Adrenal gland (tissue), 12 donors: ENCODE measurements around the gene LUC7L3. TPM values are rescaled to one million over a fixed set of nuclear protein-coding genes. Genes with fewer than 3 reads are reported as not detected.

Source experiments
- DNase-seq, 7 donors: peaks; one replicate each; pipeline ENCODE4 v3.0.0-alpha.2; 2019 to 2020
- H3K27ac ChIP-seq, 5 donors: fragments of 200-600 bp; sonication (generic) in 4 of 5; 1 replicate in 3 of 5; 2 replicates in 2 of 5; pipeline versions ENCODE4 v1.5.1 to v1.8.0; 2016 to 2020; ENCODE audit warnings: mild to moderate bottlenecking in 1 of 5
- H3K27me3 ChIP-seq: fragments of 200-600 bp; 2 replicates; pipeline ENCODE4 v1.8.0; 2021
- H3K36me3 ChIP-seq, 2 donors: fragments of 200-600 bp; replicated peaks in 1 of 2; 1 replicate in 1 of 2; 2 replicates in 1 of 2; pipeline versions ENCODE4 v1.5.1 to v1.8.0; 2018 to 2022
- H3K4me1 ChIP-seq, 2 donors: fragments of 200-600 bp; replicated peaks in 1 of 2; 1 replicate in 1 of 2; 2 replicates in 1 of 2; pipeline versions ENCODE4 v1.5.1 to v1.8.0; 2018 to 2021
- H3K4me3 ChIP-seq, 4 donors: fragments of 200-600 bp; sonication (generic) in 3 of 4; one replicate each; pipeline ENCODE4 v1.5.1; 2016 to 2018
- H3K9me3 ChIP-seq, 3 donors: fragments of 200-600 bp; sonication (generic) in 1 of 3; replicated peaks in 1 of 3; 1 replicate in 2 of 3; 2 replicates in 1 of 3; pipeline versions ENCODE4 v1.5.1 to v1.8.0; 2016 to 2021
- POLR2A ChIP-seq, 2 donors: fragments of 450-650 bp; IDR thresholded peaks; one replicate each; pipeline ENCODE4 v1.6.1; 2017; ENCODE audit warnings: antibody characterized with exemption in 2 of 2, mild to moderate bottlenecking in 2 of 2, moderate library complexity in 1 of 2
- WGBS, 4 donors: extraction: QIAGEN DNeasy Blood & Tissue Kit in 2 of 4; methylation state at CpG; one replicate each; pipeline versions ENCODE4 v1.1.5 to v1.1.7; 2013 to 2017; 5-methylcytosine and 5-hydroxymethylcytosine counted together
- intact Hi-C, 2 donors: fragments of 100-400 bp; cut with DNase I; formaldehyde crosslinking; loops; one replicate each; pipeline versions ENCODE4 v1.14.1 to v1.15.0; 2022 to 2023
- polyA plus RNA-seq, 3 donors: library from polyadenylated mRNA; stranded (reverse); fragments of 200-250 nt in 2 of 3; fragments of 350-450 nt in 1 of 3; fragmentation: Illumina TruSeq in 1 of 3; extraction: RNeasy Lipid Tissue Mini Kit (QIAGEN cat#74804) in 1 of 3; gene quantifications; one replicate each; pipeline ENCODE4 v1.2.3, GENCODE V29; 2013 to 2014
- total RNA-seq, 9 donors: library from RNA; depleted of rRNA in 4 of 9; stranded (reverse); fragments of >200 nt in 4 of 9; fragments of 120-200 nt in 1 of 9; fragmentation: NEBNext Ultra II Directional in 1 of 9; extraction: Animal tissue kit (Norgen Biotek cat#: 25700) in 1 of 9; gene quantifications; one replicate each; pipeline versions ENCODE4 v1.1.0 to v1.2.4, GENCODE V29; 2013 to 2023
- TF ChIP-seq, protein P1 (sequence below), 6 experiments: fragments of 450-650 bp in 4 of 6; fragments of 200-600 bp in 2 of 6; sonication (generic) in 1 of 6; IDR thresholded peaks; 1 replicate in 5 of 6; 2 replicates in 1 of 6; pipeline versions ENCODE4 v1.5.1 to v1.8.0; 2016 to 2021; ENCODE audit warnings: antibody characterized with exemption in 6 of 6, mild to moderate bottlenecking in 2 of 6, moderate library complexity in 1 of 6
- donor health status: healthy with polysubstance abuse.
- donor health status: Bipolar disorder and iron deficiency.
- donor health status: DM: yes; HTN: yes; CAD: no.
- donor health status: DM: no; HTN: no; CAD: no.
- donor health status: DM: no; HTN: no; CAD: no.
- donor health status: DM: yes; HTN: yes; CAD: no.

LUC7L3 gene
- total and polyA plus RNA-seq, 12 donors: 16.1 to 248 (median 89.2) TPM

DNA sequence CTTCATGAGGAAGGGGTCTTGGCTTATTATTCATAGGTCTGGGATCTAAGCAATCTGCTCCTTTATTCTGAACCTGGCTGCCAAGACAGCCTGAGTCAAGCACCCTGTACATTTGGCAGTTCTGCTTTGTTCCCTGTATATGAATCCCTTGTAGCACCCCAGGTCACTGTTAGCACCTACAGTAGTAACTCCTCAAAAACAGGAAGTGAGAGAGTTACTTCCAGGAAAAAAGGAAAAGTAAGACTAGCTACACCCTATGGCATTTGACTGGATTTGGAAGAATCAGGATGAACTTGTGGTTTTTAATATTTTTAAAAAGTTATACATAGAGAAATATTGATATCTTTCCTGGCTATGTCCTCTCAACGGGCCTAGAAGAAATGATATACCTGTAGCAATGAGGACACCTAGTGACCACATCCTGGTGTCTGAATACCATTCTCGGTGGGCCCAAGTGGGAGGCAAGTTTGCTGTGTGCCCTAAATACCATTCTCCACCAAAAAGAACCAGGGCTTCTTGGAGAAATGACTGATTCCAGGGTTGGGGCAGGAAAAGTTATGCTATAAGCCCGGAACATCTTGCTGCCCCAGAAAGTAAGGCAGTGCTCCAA lies 21.6 kb upstream of the LUC7L3 start:
- Histone ChIP-seq H3K36me3 (peaks cover 0 to 78% of the 10 kb centered on the region in 2 donors), H3K9me3 (no peaks in the 10 kb centered on the region), H3K4me1 (peaks cover 0 to 30% of the 10 kb centered on the region in 2 donors), H3K4me3 (no peak overlapping the region), H3K27me3 (no peaks in the 10 kb centered on the region), H3K27ac (no peak overlapping the region)
- no peak for TF ChIP-seq POLR2A (IDR thresholded peaks at IDR 0.05)
- TF ChIP-seq, protein P1, sequence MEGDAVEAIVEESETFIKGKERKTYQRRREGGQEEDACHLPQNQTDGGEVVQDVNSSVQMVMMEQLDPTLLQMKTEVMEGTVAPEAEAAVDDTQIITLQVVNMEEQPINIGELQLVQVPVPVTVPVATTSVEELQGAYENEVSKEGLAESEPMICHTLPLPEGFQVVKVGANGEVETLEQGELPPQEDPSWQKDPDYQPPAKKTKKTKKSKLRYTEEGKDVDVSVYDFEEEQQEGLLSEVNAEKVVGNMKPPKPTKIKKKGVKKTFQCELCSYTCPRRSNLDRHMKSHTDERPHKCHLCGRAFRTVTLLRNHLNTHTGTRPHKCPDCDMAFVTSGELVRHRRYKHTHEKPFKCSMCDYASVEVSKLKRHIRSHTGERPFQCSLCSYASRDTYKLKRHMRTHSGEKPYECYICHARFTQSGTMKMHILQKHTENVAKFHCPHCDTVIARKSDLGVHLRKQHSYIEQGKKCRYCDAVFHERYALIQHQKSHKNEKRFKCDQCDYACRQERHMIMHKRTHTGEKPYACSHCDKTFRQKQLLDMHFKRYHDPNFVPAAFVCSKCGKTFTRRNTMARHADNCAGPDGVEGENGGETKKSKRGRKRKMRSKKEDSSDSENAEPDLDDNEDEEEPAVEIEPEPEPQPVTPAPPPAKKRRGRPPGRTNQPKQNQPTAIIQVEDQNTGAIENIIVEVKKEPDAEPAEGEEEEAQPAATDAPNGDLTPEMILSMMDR (IDR thresholded peaks at IDR 0.05): no peak
- intact Hi-C loops: loop anchor here (5.0 to 10.0 kb wide), 4 partner anchors 65 to 213 kb away; partner anchors contain the start of genes ABCC3 (in 1 of the 2) and SPATA20 (in 1 of the 2)
- WGBS, 4 donors: 50 to 57% (median 53%) methylated on average over 3 of the region's 3 CpGs
- peak in 1 of 7 donors; percentile 35 for DNase-seq

DNA sequence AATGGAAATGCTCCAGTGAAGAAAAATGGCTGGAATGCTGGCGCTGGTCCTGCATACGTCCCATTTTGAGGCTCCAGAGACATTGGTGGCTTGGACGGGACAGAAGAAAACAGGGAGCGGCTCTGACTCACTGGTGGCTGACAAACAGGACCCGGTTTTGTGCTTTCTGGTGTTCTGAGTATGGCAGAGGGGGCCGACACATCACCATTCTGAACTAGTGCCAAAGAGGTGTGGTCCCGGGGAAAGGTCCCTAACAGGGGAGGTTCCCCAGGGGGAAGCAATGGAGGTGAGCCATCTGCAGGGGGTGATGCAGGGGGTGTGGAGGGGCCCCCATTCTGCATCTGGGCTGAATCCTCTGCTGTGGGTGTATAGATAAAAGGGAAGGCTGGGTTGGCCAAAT lies 20.0 kb upstream of the LUC7L3 start:
- peaks cover 0 to 61% of the 10 kb centered on the region in 2 donors for H3K36me3 ChIP-seq
- intact Hi-C loops: loop anchor here (5.0 to 10.0 kb wide), 4 partner anchors 67 to 215 kb away; partner anchors contain the start of genes ABCC3 (in 1 of the 2) and SPATA20 (in 1 of the 2)
- H3K4me1 ChIP-seq: peaks cover 0 to 34% of the 10 kb centered on the region in 2 donors

DNA sequence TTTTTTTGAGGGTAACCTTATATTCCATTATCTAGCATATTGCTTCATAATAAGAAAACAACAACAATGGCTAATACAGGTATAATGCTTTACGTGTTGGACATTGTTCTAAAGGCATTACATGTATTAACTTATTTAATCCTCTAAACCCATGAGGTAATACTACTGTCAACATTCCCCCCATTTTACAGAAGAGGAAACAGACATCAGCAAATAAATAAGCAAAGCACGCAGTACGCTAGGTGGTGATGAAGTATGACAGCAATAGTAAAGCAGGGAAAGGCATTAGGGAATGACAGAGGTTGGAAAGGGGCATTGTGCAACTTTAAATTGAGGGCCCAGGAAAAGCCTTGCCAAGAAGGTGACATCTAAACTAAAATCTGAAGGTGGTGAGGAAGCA lies 16.2 kb upstream of the LUC7L3 start:
- DNase-seq: peak in 1 of 7 donors; percentile 36
- 91 to 92% (median 92%) methylated on average over 3 of the region's 3 CpGs for WGBS, 4 donors
- H3K36me3 ChIP-seq: peaks cover 0 to 26% of the 10 kb centered on the region in 2 donors
- no peaks in the 10 kb centered on the region for H3K27me3 ChIP-seq
- peaks cover 12 to 35% of the 10 kb centered on the region in 2 donors for H3K4me1 ChIP-seq
- H3K4me3 ChIP-seq: no peak overlapping the region
- intact Hi-C loops: no loop called here
- no peak for TF ChIP-seq POLR2A (IDR thresholded peaks at IDR 0.05)
- TF ChIP-seq, protein P1 (IDR thresholded peaks at IDR 0.05): no peak
- H3K9me3 ChIP-seq: no peaks in the 10 kb centered on the region
- no peak overlapping the region for H3K27ac ChIP-seq

More for the DNA sequence above, 20.0 kb upstream of the LUC7L3 start:
- H3K27ac ChIP-seq: no peak overlapping the region
- H3K27me3 ChIP-seq: no peaks in the 10 kb centered on the region
- H3K4me3 ChIP-seq: no peak overlapping the region
- peak in 3 of 7 donors; percentile 3 to 46 (median 16) for DNase-seq
- no peaks in the 10 kb centered on the region for H3K9me3 ChIP-seq
- TF ChIP-seq, protein P1 (IDR thresholded peaks at IDR 0.05): no peak
- no peak for TF ChIP-seq POLR2A (IDR thresholded peaks at IDR 0.05)
- WGBS, 4 donors: 84 to 93% (median 90%) methylated on average over 7 of the region's 7 CpGs

DNA sequence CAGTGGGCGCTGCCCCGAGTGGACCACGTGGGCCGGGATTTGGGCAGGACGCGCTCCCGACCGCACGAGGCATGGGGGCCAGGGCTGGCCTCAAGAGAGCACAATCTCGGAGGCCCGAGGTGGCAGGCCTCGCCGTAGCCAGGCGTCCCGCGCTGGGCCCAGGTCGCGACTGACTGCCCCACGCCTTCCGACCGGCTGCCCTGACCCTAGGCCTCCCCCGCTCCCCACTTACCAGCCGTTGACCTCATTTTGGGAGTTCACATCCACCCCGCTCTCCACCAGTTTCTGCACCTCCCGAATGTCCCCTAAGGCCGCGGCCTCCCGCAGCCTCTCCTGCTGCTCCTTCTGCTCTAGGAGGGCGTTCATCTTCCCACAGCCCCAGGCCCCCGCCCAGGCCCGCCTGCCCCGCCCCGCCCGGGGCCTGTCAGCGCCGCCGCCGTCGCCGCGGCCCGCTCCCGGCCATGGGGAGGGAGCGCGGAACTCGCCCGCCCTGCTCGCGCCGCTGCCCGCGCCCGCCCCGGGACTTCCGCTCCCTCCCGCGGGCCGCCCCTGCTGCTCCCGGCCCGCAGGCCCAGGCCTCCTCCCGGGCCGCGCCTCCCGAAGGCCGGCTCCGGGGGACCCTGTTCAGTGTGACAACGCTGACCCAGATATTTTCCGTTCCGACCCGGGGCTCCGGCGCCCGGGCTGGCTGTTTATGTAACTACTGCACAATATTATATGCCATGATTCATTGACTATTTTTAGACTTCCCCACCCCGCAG lies 11.9 kb upstream of the LUC7L3 start, which contains the start of gene ANKRD40:
Gene ANKRD40, minus strand, starts transcription at position 626 of the 761 bp plus-strand sequence. Its CDS starts 260 bp downstream, at position 366.
- H3K4me1 ChIP-seq: peaks cover 24 to 53% of the 10 kb centered on the region in 2 donors
- no peaks in the 10 kb centered on the region for H3K27me3 ChIP-seq
- 0% methylated on average over 11 to 74 of the region's 74 CpGs for WGBS, 4 donors
- H3K9me3 ChIP-seq: no peaks in the 10 kb centered on the region
- peak within 1 kb of the TSS; percentile 51 to 97 (median 96) for H3K27ac ChIP-seq
- H3K4me3 ChIP-seq: peak within 1 kb of the TSS in 3 of 4 donors; percentile 21 to 64 (median 39)
- H3K36me3 ChIP-seq: no peaks in the 10 kb centered on the region
- intact Hi-C loops: no loop called here
- TF ChIP-seq POLR2A (IDR thresholded peaks at IDR 0.05): peak in 1 of 2 donors; percentile 71
- TF ChIP-seq, protein P1 (IDR thresholded peaks at IDR 0.05): peak in 1 of 6 experiments; percentile 27
- DNase-seq: peak; percentile 91 to 98 (median 94)
